GM18502 (cell line): ENCODE results near the gene TSHZ2.

Source experiments
- ATAC-seq: cut with Tn5 transposase; IDR thresholded peaks from one replicate; pipeline ENCODE4 v1.9.1; 2021; ENCODE audit warnings: mild to moderate bottlenecking; ENCODE audit not compliant: unreplicated experiment, poor library complexity

Gene TSHZ2

GRCh38 chr20:53258741-53259140 lies 286.6 kb downstream of the TSHZ2 start:
- no peak for ATAC-seq

DNA sequence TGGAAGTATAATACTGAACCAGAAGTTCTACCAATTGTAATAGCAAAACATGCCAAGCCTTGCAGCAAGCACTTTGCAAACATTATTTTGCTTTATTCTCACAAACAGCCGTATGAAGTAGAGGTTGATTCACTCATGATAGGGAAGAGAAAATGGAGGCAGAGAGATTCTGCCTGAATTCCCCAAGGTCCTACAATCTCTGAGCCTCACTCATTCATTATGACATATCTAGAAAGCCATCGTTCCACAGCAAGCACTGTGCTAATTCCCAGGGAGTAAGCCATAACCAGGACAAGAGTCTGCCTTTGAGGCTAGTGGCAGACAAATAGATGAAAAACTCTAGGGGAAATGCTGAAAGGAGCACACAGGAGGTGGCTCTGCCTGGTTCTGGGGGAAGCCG lies 288.0 kb downstream of the TSHZ2 start:
- ATAC-seq = no peak

GRCh38 chr20:53260591-53260990 lies 288.4 kb downstream of the TSHZ2 start:
- no peak for ATAC-seq

GRCh38 chr20:53262365-53262764 lies 290.2 kb downstream of the TSHZ2 start:
- ATAC-seq = no peak

DNA sequence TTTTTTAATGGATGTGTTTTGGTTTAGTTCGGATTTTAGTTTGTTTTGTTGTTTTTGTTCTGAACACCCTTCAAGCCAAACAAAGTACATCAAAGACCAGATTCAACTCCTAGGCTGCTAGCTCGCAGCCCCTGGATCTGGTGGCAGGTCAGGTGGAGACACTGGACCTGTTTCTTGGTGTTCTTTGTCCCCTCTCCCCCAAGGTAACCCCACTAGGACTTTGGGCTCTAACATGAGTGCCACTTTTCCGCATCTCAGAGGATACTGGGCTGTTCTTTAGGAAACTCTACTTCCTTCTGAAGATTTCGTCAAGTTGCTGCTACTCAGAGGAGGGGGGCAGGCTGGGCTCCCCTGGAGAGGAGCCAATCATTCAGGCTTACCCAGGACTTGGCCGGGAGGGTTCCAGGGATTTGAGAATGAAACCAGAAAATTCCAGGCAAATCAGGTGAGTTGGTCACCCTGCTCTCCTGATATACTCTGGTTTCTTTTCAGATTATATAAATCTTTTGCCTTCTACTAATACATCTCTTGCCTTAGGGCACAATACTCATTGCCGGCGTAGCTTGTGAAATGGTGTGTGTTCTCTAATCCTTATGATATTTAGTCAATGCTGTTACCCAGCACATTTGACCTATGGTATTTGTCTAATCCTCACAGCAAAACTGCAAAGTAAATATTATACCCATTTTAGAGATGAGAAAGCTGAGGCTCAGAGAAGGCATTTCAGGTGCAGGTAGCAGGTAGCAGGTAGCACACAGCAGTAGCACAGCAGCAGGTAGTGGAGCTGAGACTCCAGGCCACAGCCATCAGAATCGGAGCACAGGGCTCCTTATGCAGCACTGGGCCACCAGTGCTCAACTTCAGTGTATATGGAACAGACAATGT lies 291.6 kb downstream of the TSHZ2 start:
- no peak for ATAC-seq

DNA sequence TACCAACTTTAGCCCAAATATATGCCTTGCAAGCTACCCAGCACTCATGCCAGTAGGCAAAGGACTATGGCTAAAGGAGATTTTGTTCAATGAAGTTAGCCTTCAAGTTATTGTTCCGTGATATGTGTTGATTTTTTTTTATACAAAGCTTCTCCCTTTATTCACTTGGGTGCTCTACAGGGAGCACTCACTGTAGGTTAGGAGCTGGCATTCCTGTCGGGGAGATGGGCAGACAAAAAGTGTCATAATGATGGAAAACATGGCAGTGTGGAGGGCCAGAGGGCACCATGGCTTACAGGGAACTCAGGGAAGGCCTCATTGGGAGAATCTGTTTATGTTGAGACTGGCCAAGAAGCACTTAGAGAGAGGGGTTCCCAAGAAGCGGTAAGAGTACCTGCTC lies 292.4 kb downstream of the TSHZ2 start:
- no peak for ATAC-seq

DNA sequence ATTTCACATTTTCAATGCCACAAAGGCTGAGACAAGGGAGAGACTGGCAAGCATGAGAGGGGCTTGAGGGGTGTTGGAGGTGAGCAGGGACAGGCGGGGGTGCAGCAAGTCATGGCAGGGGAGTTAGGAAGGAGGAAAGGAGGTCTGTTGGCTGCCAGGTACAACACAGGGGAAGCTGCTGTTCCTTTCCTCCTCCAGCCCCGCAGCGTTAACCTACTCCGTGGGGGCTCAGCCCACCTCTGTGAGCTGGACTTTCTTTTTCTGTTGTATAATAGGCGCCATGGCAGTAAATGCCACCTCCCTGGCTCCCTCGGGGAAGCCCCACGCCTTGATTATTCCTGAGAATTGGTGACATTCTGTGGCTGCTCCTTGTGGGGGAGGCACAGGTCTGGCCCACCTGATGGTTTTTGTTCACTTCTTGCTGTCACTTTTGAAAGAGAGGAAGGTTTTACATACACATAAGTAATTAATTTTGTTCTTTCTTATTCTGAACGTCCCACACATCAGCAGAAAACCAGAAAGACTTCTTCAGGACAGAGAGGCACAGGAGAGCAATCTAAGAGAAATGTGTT lies 293.2 kb downstream of the TSHZ2 start:
- no peak for ATAC-seq

GRCh38 chr20:53269380-53269779 lies 297.2 kb downstream of the TSHZ2 start:
- no peak for ATAC-seq

DNA sequence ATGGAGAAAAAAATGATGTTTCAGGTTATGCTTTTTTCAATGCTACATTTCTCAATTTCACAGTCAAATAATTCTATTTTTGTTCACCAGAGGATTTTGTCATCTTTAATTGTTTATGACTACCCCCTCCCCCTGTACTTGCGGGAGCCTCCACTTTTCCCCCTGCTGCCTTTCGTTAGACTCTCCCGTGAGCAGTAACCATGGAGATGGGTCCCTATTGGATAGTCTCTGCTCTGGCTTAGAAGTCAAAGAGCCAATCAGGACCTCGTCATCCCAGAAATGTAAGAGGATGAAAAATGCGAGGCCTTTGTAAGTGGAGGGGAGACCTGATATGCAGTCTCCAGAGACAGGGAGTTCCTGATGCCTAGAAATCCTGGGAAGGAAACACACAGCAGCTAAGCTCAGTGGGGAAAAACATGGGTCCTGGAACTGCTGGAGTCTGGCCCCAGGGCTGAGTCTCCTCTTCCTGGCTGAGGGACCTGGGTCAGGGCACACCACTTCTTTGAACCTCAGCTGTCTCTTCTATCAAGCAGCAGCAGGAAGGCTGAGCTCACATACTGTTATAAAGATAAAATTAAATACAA lies 298.7 kb downstream of the TSHZ2 start:
- no peak for ATAC-seq

DNA sequence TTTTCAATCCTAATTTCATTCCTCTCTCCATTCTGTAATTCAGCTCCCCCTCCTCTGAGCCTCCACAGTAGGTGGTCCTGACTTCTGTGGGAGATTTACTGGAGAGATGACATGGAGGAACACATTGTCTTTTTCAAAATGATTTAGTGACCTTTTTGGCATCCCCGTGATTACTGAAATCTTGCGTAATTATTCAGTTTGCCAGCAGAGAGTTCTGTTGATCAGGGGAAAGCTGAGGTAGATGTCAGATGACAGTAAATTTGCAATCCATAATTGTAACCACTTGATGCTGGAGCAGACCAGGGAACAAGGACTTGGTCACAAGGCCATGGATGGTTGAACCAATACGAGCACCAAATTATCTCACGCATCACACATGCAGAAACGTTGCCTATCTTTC lies 302.2 kb downstream of the TSHZ2 start:
- ATAC-seq = no peak

DNA sequence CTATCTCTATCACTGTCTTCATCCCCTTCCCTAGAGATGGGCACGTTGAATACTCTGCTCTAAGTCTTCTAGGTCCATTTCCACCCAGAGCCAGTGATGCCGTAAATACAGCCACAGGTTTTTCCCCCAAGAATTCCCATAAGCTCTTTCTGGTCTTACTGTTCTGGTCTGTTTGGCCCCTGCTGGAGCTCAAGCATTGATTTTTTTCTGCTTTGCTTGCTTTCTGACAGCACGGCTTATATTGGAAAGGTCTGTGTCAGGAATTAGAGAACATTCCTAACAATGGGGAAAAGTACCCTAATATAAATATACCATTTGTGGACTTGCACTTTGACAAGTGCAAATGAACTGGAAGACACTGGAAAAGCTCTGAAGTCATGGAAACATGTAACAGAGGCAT lies 302.6 kb downstream of the TSHZ2 start:
- no peak for ATAC-seq

DNA sequence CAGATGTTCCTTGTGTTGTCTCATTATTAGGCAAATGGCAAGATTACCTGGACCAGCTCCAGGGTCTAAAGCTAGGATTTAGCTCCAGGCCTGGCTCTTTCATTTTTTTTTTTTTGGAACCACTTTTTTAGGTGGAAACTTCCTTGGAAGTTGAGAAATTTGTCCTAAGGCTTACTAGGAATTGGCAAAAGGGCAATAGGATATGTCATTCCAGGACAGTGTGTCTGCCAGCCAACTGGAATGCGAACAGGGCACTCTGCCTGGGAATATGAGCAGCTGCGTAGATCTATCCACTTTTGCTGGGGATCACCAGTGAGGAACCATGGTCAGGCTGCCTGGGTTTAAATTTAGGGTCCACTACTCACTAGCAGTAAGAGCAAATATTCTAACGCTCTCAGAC lies 304.0 kb downstream of the TSHZ2 start:
- no peak for ATAC-seq

DNA sequence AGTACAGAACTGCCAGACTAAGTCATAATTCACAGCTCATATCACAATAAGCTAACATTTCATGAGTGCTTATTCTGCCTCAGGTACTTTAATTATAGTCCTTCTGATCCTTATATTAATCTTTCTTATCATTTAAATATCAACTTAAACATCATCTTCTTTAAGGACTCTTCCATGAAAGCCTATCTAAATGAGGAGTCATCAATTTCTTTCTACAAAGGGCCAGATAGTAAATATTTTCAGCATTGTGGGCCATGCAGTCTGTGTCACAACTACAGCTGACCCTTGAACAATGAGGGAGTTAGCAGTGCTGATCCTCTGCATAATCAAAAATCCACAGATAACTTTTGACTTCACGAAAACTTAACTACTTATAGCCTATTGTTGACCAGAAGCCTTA lies 306.4 kb downstream of the TSHZ2 start:
- ATAC-seq = no peak

GRCh38 chr20:53279735-53280134 lies 307.6 kb downstream of the TSHZ2 start:
- no peak for ATAC-seq

DNA sequence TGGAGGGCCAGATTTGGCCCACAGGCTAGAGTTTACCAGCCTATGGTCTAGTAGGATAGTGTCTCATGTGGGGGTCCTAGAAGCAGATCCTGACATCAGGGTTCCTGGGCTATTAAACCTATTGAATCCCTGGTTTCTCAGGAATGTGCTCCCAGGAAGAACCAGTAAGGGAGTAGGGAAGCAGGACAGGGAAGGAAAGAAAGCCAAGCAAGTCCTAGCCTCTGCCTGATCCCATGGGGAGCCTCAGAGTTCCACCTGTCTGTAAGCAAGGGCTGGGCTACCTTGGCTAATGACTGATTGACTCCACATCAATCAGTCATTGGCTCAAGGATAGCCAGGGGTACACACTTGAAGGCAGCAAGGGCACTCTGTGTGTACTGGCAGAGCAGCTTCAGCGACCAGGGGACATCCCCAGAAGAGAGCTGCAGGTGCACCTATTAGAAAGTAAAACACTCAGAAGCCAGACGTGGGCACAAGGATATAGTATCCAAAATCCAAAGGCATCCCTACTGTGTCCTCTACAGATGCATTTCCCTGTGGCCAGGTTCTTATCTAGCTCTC lies 309.5 kb downstream of the TSHZ2 start:
- ATAC-seq = no peak

- ATAC-seq = no peak
These were observed 310.2 kb downstream of the TSHZ2 start for GRCh38 chr20:53282217-53282955.

- no peak for ATAC-seq
These were observed 310.9 kb downstream of the TSHZ2 start for GRCh38 chr20:53283011-53283410.

DNA sequence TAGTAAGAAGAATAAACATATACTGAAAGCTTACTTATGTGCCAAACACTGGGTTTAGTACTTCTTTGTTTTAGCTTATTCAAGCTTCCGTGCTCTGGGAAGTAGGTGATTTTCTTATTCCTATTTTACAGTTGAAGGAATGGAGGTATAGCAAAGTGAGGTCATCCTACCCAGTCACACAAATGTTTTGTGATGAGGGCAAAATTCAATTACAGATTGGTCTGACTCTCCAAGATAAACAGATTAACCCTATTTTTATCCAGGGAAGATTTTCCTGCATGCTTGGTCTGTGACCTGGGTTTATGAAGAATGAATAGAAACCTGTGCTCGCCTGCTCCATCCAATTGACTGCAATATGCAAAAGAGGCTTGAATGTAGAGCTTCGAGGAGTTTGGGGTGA lies 311.4 kb downstream of the TSHZ2 start:
- ATAC-seq = no peak

DNA sequence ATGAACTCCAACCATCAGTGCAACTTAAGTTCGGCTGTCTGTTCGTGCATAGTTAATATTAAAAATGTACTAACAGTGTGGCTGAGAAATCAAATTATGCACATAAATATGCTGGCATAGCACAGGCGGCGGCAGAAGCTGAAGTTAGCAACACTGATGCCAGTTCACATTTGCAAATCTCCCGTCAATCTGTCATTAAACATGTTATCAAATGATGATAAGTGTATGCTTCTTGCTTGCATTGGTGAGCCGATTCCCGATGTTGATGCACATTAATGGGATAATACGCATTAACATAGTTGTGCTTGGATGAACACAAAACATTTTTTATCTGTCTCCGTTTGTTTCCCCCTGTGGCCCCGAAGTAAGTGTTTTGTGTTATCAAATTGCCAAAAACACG lies 312.1 kb downstream of the TSHZ2 start:
- ATAC-seq = no peak

GRCh38 chr20:53284696-53285095 lies 312.5 kb downstream of the TSHZ2 start:
- ATAC-seq = no peak
